Measurements from ENCODE around the gene SRF. TPM values are rescaled to one million over a fixed set of nuclear protein-coding genes. Genes with fewer than 3 reads are reported as not detected.
"Not testable (repeated sequence)": the region's sequence is repeated elsewhere in the genome, so short reads cannot be mapped to it uniquely, and the experiment has no call there.

SRF gene
- total and polyA plus RNA-seq, 2 donors (not counting 3 experiments of a cell fraction or from before 2014, with no cell fraction given) = 34.4 to 55.8 TPM

GRCh38 chr6:43129434-43130194 is 41.5 kb upstream of the SRF start:
- no peaks in the 10 kb centered on the region for H3K79me2 ChIP-seq (ENCODE audit: control insufficient read depth, insufficient read depth, low read length)
- H3K36me3 ChIP-seq (ENCODE audit: control insufficient read depth in 2 of 2, extremely low read depth in 1 of 2, insufficient read depth in 2 of 2, low read length in 2 of 2) = no peaks in the 10 kb centered on the region
- no peak overlapping the region for H3K27ac ChIP-seq (ENCODE audit: insufficient read depth, low read depth, low read length)
- no peak for TF ChIP-seq GATA2 (IDR thresholded peaks at IDR 0.05; ENCODE audit: insufficient read depth, insufficient read length, low read depth, low read length)
- TF ChIP-seq, protein P1, sequence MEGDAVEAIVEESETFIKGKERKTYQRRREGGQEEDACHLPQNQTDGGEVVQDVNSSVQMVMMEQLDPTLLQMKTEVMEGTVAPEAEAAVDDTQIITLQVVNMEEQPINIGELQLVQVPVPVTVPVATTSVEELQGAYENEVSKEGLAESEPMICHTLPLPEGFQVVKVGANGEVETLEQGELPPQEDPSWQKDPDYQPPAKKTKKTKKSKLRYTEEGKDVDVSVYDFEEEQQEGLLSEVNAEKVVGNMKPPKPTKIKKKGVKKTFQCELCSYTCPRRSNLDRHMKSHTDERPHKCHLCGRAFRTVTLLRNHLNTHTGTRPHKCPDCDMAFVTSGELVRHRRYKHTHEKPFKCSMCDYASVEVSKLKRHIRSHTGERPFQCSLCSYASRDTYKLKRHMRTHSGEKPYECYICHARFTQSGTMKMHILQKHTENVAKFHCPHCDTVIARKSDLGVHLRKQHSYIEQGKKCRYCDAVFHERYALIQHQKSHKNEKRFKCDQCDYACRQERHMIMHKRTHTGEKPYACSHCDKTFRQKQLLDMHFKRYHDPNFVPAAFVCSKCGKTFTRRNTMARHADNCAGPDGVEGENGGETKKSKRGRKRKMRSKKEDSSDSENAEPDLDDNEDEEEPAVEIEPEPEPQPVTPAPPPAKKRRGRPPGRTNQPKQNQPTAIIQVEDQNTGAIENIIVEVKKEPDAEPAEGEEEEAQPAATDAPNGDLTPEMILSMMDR (IDR thresholded peaks at IDR 0.05; ENCODE audit: extremely low read depth in 1 of 2, insufficient read depth in 1 of 2, low read depth in 1 of 2, low read length in 2 of 2) = peak; percentile 46 to 56
- FAIRE-seq = peak; percentile 68
- no peaks in the 10 kb centered on the region for H3K9me1 ChIP-seq (replicated peaks; ENCODE audit: control insufficient read depth, extremely low read depth, insufficient read depth, low read length)
- no peaks in the 10 kb centered on the region for H3K4me1 ChIP-seq (ENCODE audit: control insufficient read depth, extremely low read depth, insufficient read depth, low read length)
- H3K4me2 ChIP-seq (ENCODE audit: insufficient read depth, low read length) = no peak overlapping the region
- no peaks in the 10 kb centered on the region for H3K27me3 ChIP-seq (ENCODE audit: control insufficient read depth in 2 of 2, insufficient read depth in 2 of 2, low read length in 2 of 2)
- no TSS peak for BruUV-seq (replicated peaks)
- ChIA-PET POLR2A (no interaction called here), CTCF (interaction anchor here (0.6 to 5.7 kb wide), 17 partner anchors 8 to 229 kb away, joined by 3 to 19 read pairs (median 3); partner anchors contain the start of gene PTK7)
- H4K20me1 ChIP-seq (replicated peaks; ENCODE audit: control insufficient read depth, extremely low read depth, insufficient read depth, low read length) = no peaks in the 10 kb centered on the region
- no peak overlapping the region for H3K4me3 ChIP-seq (replicated peaks in 1 of 3; ENCODE audit: insufficient read depth in 1 of 3, low read depth in 1 of 3, low read length in 3 of 3)
- H2AFZ ChIP-seq (ENCODE audit: low read depth, low read length) = no peak overlapping the region
- no peaks in the 10 kb centered on the region for H3K9me3 ChIP-seq (replicated peaks; ENCODE audit: control insufficient read depth, insufficient read depth, low read length)
- intact Hi-C loops (cut with micrococcal nuclease) = loop anchor here (1.0 to 5.0 kb wide), 3 partner anchors 59 to 227 kb away; no protein-coding TSS in a partner anchor
- no peak overlapping the region for H3K9ac ChIP-seq (replicated peaks; ENCODE audit: extremely low read depth, insufficient read depth, low read length)
- DNase-seq (ENCODE audit: low read depth, low spot score) = peak; percentile 33
- dilution Hi-C loops (cut with MboI; ENCODE audit: extremely low pct_ligation_motif_present, low sequenced_read_pairs) = no loop called here

DNA sequence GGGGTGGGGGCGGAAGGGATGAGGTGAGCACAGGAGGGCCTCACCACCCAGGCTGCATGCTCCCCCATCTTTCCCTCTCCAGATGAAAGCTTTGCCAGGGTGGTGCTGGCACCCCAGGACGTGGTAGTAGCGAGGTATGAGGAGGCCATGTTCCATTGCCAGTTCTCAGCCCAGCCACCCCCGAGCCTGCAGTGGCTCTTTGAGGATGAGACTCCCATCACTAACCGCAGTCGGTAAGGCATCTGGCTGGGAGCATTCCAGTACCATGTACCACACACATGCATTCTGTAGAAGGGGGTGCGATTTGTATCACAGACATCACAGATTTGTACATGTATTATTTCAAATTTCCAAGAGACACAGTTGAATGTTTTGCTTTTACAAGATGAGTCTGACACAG is 40.6 kb upstream of the SRF start:
- Histone ChIP-seq H3K9me1 (replicated peaks; ENCODE audit: control insufficient read depth, extremely low read depth, insufficient read depth, low read length) (no peaks in the 10 kb centered on the region), H4K20me1 (replicated peaks; ENCODE audit: control insufficient read depth, extremely low read depth, insufficient read depth, low read length) (no peaks in the 10 kb centered on the region), H3K36me3 (ENCODE audit: control insufficient read depth in 2 of 2, extremely low read depth in 1 of 2, insufficient read depth in 2 of 2, low read length in 2 of 2) (no peaks in the 10 kb centered on the region), H2AFZ (ENCODE audit: low read depth, low read length) (no peak overlapping the region), H3K27me3 (ENCODE audit: control insufficient read depth in 2 of 2, insufficient read depth in 2 of 2, low read length in 2 of 2) (no peaks in the 10 kb centered on the region), H3K9me3 (replicated peaks; ENCODE audit: control insufficient read depth, insufficient read depth, low read length) (no peaks in the 10 kb centered on the region), H3K4me2 (ENCODE audit: insufficient read depth, low read length) (no peak overlapping the region), H3K9ac (replicated peaks; ENCODE audit: extremely low read depth, insufficient read depth, low read length) (no peak overlapping the region), H3K4me3 (replicated peaks in 1 of 3; ENCODE audit: insufficient read depth in 1 of 3, low read depth in 1 of 3, low read length in 3 of 3) (no peak overlapping the region), H3K27ac (ENCODE audit: insufficient read depth, low read depth, low read length) (no peak overlapping the region), H3K4me1 (ENCODE audit: control insufficient read depth, extremely low read depth, insufficient read depth, low read length) (no peaks in the 10 kb centered on the region), H3K79me2 (ENCODE audit: control insufficient read depth, insufficient read depth, low read length) (no peaks in the 10 kb centered on the region)
- intact Hi-C loops (cut with micrococcal nuclease) (no loop called here), dilution Hi-C loops (cut with MboI; ENCODE audit: extremely low pct_ligation_motif_present, low sequenced_read_pairs) (no loop called here)
- TF ChIP-seq JUN (IDR thresholded peaks at IDR 0.05; ENCODE audit: borderline replicate concordance, insufficient read depth, insufficient read length, low read depth) = no peak
- no peak for FAIRE-seq
- no peak for DNase-seq (ENCODE audit: low read depth, low spot score)
- POLR2A ChIA-PET = no interaction called here
- no TSS peak for BruUV-seq (replicated peaks)
- CTCF ChIA-PET = interaction anchor here (0.6 to 5.7 kb wide), 14 partner anchors 9 to 230 kb away, joined by 3 to 19 read pairs (median 4); partner anchors contain the start of gene PTK7

DNA sequence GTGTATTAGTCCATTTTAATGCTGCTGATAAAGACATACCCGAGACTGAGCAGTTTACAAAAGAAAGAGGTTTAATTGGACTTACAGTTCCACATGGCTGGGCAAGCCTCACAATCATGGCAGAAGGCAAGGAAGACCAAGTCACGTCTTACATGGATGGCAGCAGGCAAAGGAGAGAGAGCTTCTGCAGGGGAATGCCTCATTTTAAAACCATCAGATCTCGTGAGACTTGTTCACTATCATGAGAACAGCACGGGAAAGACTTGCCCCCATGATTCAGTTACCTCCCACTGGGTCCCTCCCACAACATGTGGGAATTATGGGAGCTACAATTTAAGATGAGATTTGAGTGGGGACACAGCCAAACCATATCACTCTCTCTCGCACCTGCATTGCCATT is 39.7 kb upstream of the SRF start:
- H3K79me2 ChIP-seq (ENCODE audit: control insufficient read depth, insufficient read depth, low read length); BruUV-seq (replicated peaks); H3K27me3 ChIP-seq (ENCODE audit: control insufficient read depth in 2 of 2, insufficient read depth in 2 of 2, low read length in 2 of 2); DNase-seq (ENCODE audit: low read depth, low spot score); H3K4me1 ChIP-seq (ENCODE audit: control insufficient read depth, extremely low read depth, insufficient read depth, low read length); H3K9me3 ChIP-seq (replicated peaks; ENCODE audit: control insufficient read depth, insufficient read depth, low read length); H3K4me3 ChIP-seq (replicated peaks in 1 of 3; ENCODE audit: insufficient read depth in 1 of 3, low read depth in 1 of 3, low read length in 3 of 3); dilution Hi-C loops (cut with MboI; ENCODE audit: extremely low pct_ligation_motif_present, low sequenced_read_pairs); FAIRE-seq; H3K27ac ChIP-seq (ENCODE audit: insufficient read depth, low read depth, low read length); H3K9me1 ChIP-seq (replicated peaks; ENCODE audit: control insufficient read depth, extremely low read depth, insufficient read depth, low read length); H3K36me3 ChIP-seq (ENCODE audit: control insufficient read depth in 2 of 2, extremely low read depth in 1 of 2, insufficient read depth in 2 of 2, low read length in 2 of 2); POLR2A ChIA-PET; H3K9ac ChIP-seq (replicated peaks; ENCODE audit: extremely low read depth, insufficient read depth, low read length); H3K4me2 ChIP-seq (ENCODE audit: insufficient read depth, low read length); H4K20me1 ChIP-seq (replicated peaks; ENCODE audit: control insufficient read depth, extremely low read depth, insufficient read depth, low read length); intact Hi-C loops (cut with micrococcal nuclease); H2AFZ ChIP-seq (ENCODE audit: low read depth, low read length): not testable (repeated sequence)
- CTCF ChIA-PET = interaction anchor here (5.7 kb wide), 1 partner anchor 12 kb away, joined by 19 read pairs; no protein-coding TSS in a partner anchor
